Neuronal stem cell (in vitro differentiated cells): ENCODE measurements around the gene LGMN.
"Not testable (repeated sequence)": the region's sequence is repeated elsewhere in the genome, so short reads cannot be mapped to it uniquely, and the experiment has no call there.

ENCODE experiments used
- DNase-seq: peaks from one replicate; pipeline ENCODE4 v3.0.0-alpha.2; 2013; ENCODE audit warnings: low spot score
- H2AFZ ChIP-seq: one replicate; pipeline ENCODE4 v1.6.1; 2013; ENCODE audit warnings: mild to moderate bottlenecking, low read length, inconsistent platforms
- H2AK5ac ChIP-seq: 2 replicates; pipeline ENCODE4 v1.6.1; 2013; ENCODE audit warnings: low read depth, mild to moderate bottlenecking, inconsistent platforms, low read length, moderate library complexity, mixed read lengths
- H2BK120ac ChIP-seq: 2 replicates; pipeline ENCODE4 v1.6.1; 2013; ENCODE audit warnings: low read depth, mild to moderate bottlenecking, inconsistent platforms, low read length, moderate library complexity, mixed read lengths
- H2BK12ac ChIP-seq: one replicate; pipeline ENCODE4 v1.6.1; 2013; ENCODE audit warnings: low read length, inconsistent platforms
- H2BK15ac ChIP-seq: 2 replicates; pipeline ENCODE4 v1.6.1; 2013; ENCODE audit warnings: mild to moderate bottlenecking, low read length, inconsistent platforms, mixed read lengths
- H2BK5ac ChIP-seq: one replicate; pipeline ENCODE4 v1.6.1; 2013; ENCODE audit warnings: inconsistent platforms, mild to moderate bottlenecking, low read length, moderate library complexity
- H3K14ac ChIP-seq: one replicate; pipeline ENCODE4 v1.6.1; 2013; ENCODE audit warnings: low read length, inconsistent platforms
- H3K18ac ChIP-seq: 2 replicates; pipeline ENCODE4 v1.6.1; 2013; ENCODE audit warnings: low read length, inconsistent platforms
- H3K23ac ChIP-seq: 2 replicates; pipeline ENCODE4 v1.6.1; 2013; ENCODE audit warnings: low read depth, mild to moderate bottlenecking, mixed read lengths, low read length, inconsistent platforms; ENCODE audit not compliant: poor library complexity
- H3K27ac ChIP-seq: replicated peaks from 3 replicates; pipeline ENCODE4 v1.5.1; 2013; ENCODE audit warnings: low read length, inconsistent platforms
- H3K27me3 ChIP-seq, 3 experiments: 2 replicates each; pipeline ENCODE4 v1.6.1; 2013; ENCODE audit warnings: low read length in 3 of 3, mild to moderate bottlenecking in 2 of 3, inconsistent platforms in 1 of 3, low read depth in 1 of 3, mixed read lengths in 1 of 3, moderate library complexity in 1 of 3; ENCODE audit not compliant: control insufficient read depth in 3 of 3, insufficient read depth in 3 of 3
- H3K36me3 ChIP-seq, 2 donors: replicated peaks in 1 of 2; 2 replicates each; pipeline ENCODE4 v1.6.1; 2013; ENCODE audit warnings: low read length in 2 of 2; ENCODE audit not compliant: control insufficient read depth in 2 of 2, insufficient read depth in 2 of 2
- H3K4ac ChIP-seq: 2 replicates; pipeline ENCODE4 v1.6.1; 2013; ENCODE audit warnings: inconsistent platforms, mild to moderate bottlenecking, low read length, moderate library complexity
- H3K4me1 ChIP-seq, 2 donors: 1 replicate in 1 of 2; 2 replicates in 1 of 2; pipeline ENCODE4 v1.6.1; 2013; ENCODE audit warnings: low read length in 2 of 2, low read depth in 1 of 2; ENCODE audit not compliant: control insufficient read depth in 2 of 2, insufficient read depth in 1 of 2
- H3K4me2 ChIP-seq: one replicate; pipeline ENCODE4 v1.6.1; 2013; ENCODE audit warnings: mild to moderate bottlenecking, low read length, inconsistent platforms; ENCODE audit not compliant: insufficient read depth, poor library complexity, severe bottlenecking
- H3K4me3 ChIP-seq, 2 donors: 2 replicates each; pipeline ENCODE4 v1.5.1; 2013; ENCODE audit warnings: low read length in 2 of 2, mild to moderate bottlenecking in 2 of 2, inconsistent platforms in 1 of 2, moderate library complexity in 1 of 2
- H3K79me1 ChIP-seq: one replicate; pipeline ENCODE4 v1.6.1; 2013; ENCODE audit warnings: low read depth, mild to moderate bottlenecking, inconsistent platforms, low read length, moderate library complexity
- H3K9ac ChIP-seq: one replicate; pipeline ENCODE4 v1.6.1; 2013; ENCODE audit warnings: mild to moderate bottlenecking, low read depth, low read length, inconsistent platforms; ENCODE audit not compliant: poor library complexity
- H3K9me3 ChIP-seq, 2 donors: replicated peaks in 1 of 2; 2 replicates each; pipeline versions ENCODE3 to v1.6.1; 2013; ENCODE audit warnings: low read length in 2 of 2, mild to moderate bottlenecking in 2 of 2, inconsistent platforms in 1 of 2, low read depth in 1 of 2, mixed read lengths in 1 of 2, moderate library complexity in 1 of 2; ENCODE audit not compliant: control insufficient read depth in 2 of 2, insufficient read depth in 1 of 2
- H4K8ac ChIP-seq: one replicate; pipeline ENCODE4 v1.6.1; 2013; ENCODE audit warnings: low read depth, mild to moderate bottlenecking, inconsistent platforms, low read length, moderate library complexity
- H4K91ac ChIP-seq: one replicate; pipeline ENCODE4 v1.6.1; 2013; ENCODE audit warnings: low read length, low read depth, mild to moderate bottlenecking, inconsistent platforms; ENCODE audit not compliant: poor library complexity
- WGBS, 2 donors: extraction: QIAGEN DNeasy Blood & Tissue Kit; methylation state at CpG; one replicate each; pipeline ENCODE4 v1.1.7; 2013; ENCODE audit warnings: missing lambda C conversion rate in 2 of 2, mixed read lengths in 1 of 2; ENCODE audit not compliant: insufficient read length in 2 of 2, insufficient replicate concordance in 1 of 2; ENCODE audit errors: extremely low coverage in 2 of 2; 5-methylcytosine and 5-hydroxymethylcytosine counted together

The LGMN gene

GRCh38 chr14:92750222-92750728 lies 1.8 kb upstream of the LGMN start:
- H3K27ac ChIP-seq, DNase-seq, H3K18ac ChIP-seq, H3K27me3 ChIP-seq, H3K4me3 ChIP-seq, H3K36me3 ChIP-seq, H4K8ac ChIP-seq, H2BK5ac ChIP-seq, H3K23ac ChIP-seq, H3K4ac ChIP-seq, H3K14ac ChIP-seq, H2AK5ac ChIP-seq, H3K79me1 ChIP-seq, H3K4me1 ChIP-seq, H2AFZ ChIP-seq, H3K4me2 ChIP-seq, H2BK12ac ChIP-seq, H4K91ac ChIP-seq, H3K9ac ChIP-seq, H2BK120ac ChIP-seq, H3K9me3 ChIP-seq, H2BK15ac ChIP-seq: not testable (repeated sequence)
- WGBS, 2 donors = no CpG with 5 or more reads among the region's 10 CpGs

GRCh38 chr14:92747701-92748258 lies 647 bp downstream of the LGMN start:
- Histone ChIP-seq H3K9me3 (no peaks in the 10 kb centered on the region), H3K27me3 (no peaks in the 10 kb centered on the region), H3K4me1 (peaks cover 0 to 8% of the 10 kb centered on the region in 2 donors), H4K8ac (no peak overlapping the region), H3K4ac (no peak overlapping the region), H2BK5ac (no peak overlapping the region), H3K36me3 (peaks cover 0 to 1% of the 10 kb centered on the region in 2 donors), H4K91ac (no peak overlapping the region), H3K79me1 (no peaks in the 10 kb centered on the region), H2AFZ (peak overlapping the region; percentile 94), H3K18ac (peak overlapping the region; percentile 96), H3K14ac (peak overlapping the region; percentile 14), H2AK5ac (peak overlapping the region; percentile 17), H3K9ac (peak overlapping the region; percentile 90), H3K4me2 (peak overlapping the region; percentile 93), H2BK120ac (no peak overlapping the region), H2BK12ac (no peak overlapping the region), H3K23ac (no peak overlapping the region), H2BK15ac (no peak overlapping the region), H3K27ac (no peak overlapping the region), H3K4me3 (peak overlapping the region; percentile 78 to 98)
- no CpG with 5 or more reads among the region's 16 CpGs for WGBS, 2 donors
- DNase-seq = no peak

GRCh38 chr14:92744198-92744597 lies 4.2 kb downstream of the LGMN start:
- Histone ChIP-seq H2BK120ac (no peak overlapping the region), H3K14ac (no peak overlapping the region), H2BK5ac (no peak overlapping the region), H4K91ac (no peak overlapping the region), H3K4me1 (peaks cover 0 to 2% of the 10 kb centered on the region in 2 donors), H4K8ac (no peak overlapping the region), H3K27me3 (no peaks in the 10 kb centered on the region), H2AFZ (no peak overlapping the region), H3K4me2 (no peak overlapping the region), H3K27ac (no peak overlapping the region), H3K18ac (no peak overlapping the region), H2AK5ac (no peak overlapping the region), H2BK12ac (no peak overlapping the region), H3K36me3 (peaks cover 0 to 20% of the 10 kb centered on the region in 2 donors), H3K4ac (no peak overlapping the region), H3K4me3 (no peak overlapping the region), H3K9me3 (no peaks in the 10 kb centered on the region), H3K79me1 (peaks cover 3% of the 10 kb centered on the region), H2BK15ac (no peak overlapping the region), H3K9ac (no peak overlapping the region), H3K23ac (no peak overlapping the region)
- no peak for DNase-seq
- no CpG with 5 or more reads among the region's 2 CpGs for WGBS, 2 donors

- no peaks in the 10 kb centered on the region for H3K27me3 ChIP-seq
- peaks cover 0 to 22% of the 10 kb centered on the region in 2 donors for H3K36me3 ChIP-seq
- no peak overlapping the region for H3K14ac ChIP-seq
- no peaks in the 10 kb centered on the region for H3K4me1 ChIP-seq
- no peaks in the 10 kb centered on the region for H3K9me3 ChIP-seq
- H4K8ac ChIP-seq = no peak overlapping the region
- no peak overlapping the region for H4K91ac ChIP-seq
- H2AFZ ChIP-seq = no peak overlapping the region
- peaks cover 3% of the 10 kb centered on the region for H3K79me1 ChIP-seq
- H3K4me2 ChIP-seq = no peak overlapping the region
- no CpG with 5 or more reads among the region's 8 CpGs for WGBS, 2 donors
- H3K4me3 ChIP-seq = no peak overlapping the region
- no peak overlapping the region for H2BK15ac ChIP-seq
- no peak overlapping the region for H2BK5ac ChIP-seq
- H3K9ac ChIP-seq = no peak overlapping the region
- no peak overlapping the region for H2BK12ac ChIP-seq
- no peak overlapping the region for H2AK5ac ChIP-seq
- DNase-seq = no peak
- no peak overlapping the region for H3K18ac ChIP-seq
- no peak overlapping the region for H3K4ac ChIP-seq
- H3K27ac ChIP-seq = no peak overlapping the region
- no peak overlapping the region for H2BK120ac ChIP-seq
- no peak overlapping the region for H3K23ac ChIP-seq
These were observed 8.0 kb downstream of the LGMN start for GRCh38 chr14:92740440-92740839.
